Measurements from ENCODE around the gene STXBP5. TPM values are rescaled to one million over a fixed set of nuclear protein-coding genes. Genes with fewer than 3 reads are reported as not detected.

The STXBP5 gene
- 10 to 100 TPM; 25.9 to 30.3 TPM for total RNA-seq

DNA sequence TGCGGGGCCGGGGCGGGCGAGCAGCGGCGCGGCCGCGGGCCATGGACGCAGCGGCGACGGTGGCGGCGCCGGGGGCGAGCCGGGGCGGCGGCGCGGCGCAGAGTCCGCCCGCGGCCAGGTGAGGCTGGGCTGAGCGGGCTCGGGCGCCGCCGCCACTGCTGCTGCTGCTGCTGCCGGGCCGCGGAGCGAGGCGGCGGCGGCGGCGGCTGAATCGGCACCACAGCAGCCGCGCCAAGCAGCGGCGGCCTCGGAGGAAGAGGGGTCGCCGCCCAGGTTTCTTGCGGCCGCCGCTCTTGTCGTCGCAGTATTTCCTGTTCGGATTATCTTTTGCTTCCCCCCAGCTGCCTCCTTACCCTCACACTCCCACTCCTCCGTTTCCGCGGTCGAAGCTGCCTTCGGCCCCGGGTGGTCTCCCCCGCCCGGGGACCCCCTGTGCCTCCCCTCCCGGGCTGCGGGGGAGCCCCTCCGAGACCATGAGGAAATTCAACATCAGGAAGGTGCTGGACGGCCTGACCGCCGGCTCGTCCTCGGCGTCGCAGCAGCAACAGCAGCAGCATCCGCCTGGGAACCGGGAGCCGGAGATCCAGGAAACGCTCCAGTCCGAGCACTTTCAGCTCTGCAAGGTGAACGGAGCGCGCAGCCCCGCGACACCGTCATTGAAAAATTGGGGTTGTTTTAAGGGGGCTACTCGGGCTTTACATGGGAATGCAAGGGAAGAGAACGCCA lies at the start of gene STXBP5:
Gene STXBP5 (plus strand): TSS at position 358 of the 726 bp plus-strand sequence. CDS start 116 bp downstream, at position 474.
- TF ChIP-seq POLR2A (IDR thresholded peaks at IDR 0.05): peak in 2 of 3 donors; percentile 59 to 70
- TF ChIP-seq, protein P1, sequence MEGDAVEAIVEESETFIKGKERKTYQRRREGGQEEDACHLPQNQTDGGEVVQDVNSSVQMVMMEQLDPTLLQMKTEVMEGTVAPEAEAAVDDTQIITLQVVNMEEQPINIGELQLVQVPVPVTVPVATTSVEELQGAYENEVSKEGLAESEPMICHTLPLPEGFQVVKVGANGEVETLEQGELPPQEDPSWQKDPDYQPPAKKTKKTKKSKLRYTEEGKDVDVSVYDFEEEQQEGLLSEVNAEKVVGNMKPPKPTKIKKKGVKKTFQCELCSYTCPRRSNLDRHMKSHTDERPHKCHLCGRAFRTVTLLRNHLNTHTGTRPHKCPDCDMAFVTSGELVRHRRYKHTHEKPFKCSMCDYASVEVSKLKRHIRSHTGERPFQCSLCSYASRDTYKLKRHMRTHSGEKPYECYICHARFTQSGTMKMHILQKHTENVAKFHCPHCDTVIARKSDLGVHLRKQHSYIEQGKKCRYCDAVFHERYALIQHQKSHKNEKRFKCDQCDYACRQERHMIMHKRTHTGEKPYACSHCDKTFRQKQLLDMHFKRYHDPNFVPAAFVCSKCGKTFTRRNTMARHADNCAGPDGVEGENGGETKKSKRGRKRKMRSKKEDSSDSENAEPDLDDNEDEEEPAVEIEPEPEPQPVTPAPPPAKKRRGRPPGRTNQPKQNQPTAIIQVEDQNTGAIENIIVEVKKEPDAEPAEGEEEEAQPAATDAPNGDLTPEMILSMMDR (IDR thresholded peaks at IDR 0.05): no peak
- no peaks in the 10 kb centered on the region for H3K36me3 ChIP-seq (replicated peaks in 1 of 2; ENCODE audit: insufficient read depth in 1 of 2, low read depth in 2 of 2)

DNA sequence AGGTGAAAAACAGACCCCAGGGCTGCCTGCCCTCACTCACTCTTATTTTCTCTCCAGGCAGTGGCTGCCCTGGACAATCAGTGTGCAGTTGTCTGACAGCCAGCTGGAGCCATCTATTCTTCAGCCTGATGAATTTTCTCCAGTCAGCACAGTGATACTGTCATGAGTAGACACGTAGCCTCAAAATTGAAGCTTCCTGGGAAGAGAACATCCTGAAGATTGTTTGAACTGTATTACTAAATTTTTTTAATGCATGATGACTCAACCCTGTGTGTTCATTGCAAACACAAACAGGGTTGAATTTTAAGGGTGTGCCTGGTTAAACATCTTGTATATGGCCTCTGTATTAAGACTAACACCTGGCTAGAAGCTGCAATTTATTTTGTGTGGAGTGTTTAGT lies 49.8 kb upstream of the STXBP5 start:
- no peaks in the 10 kb centered on the region for H3K27me3 ChIP-seq
- WGBS, 2 donors: 79 to 83% methylated on average over 1 of the region's 1 CpG
- H3K27ac ChIP-seq: no peak overlapping the region
- DNase-seq: no peak
- H3K36me3 ChIP-seq (replicated peaks in 1 of 2; ENCODE audit: insufficient read depth in 1 of 2, low read depth in 2 of 2): no peaks in the 10 kb centered on the region
- no peak for ATAC-seq
- no peak for TF ChIP-seq POLR2A (IDR thresholded peaks at IDR 0.05)
- TF ChIP-seq, protein P1 (IDR thresholded peaks at IDR 0.05): no peak
- H3K4me1 ChIP-seq: no peaks in the 10 kb centered on the region
- no peak overlapping the region for H3K4me3 ChIP-seq
- intact Hi-C loops (cut with DNase I): no loop called here
- no peaks in the 10 kb centered on the region for H3K9me3 ChIP-seq

More for the DNA sequence above, at the start of gene STXBP5:
- peak; percentile 43 for ATAC-seq
- 0% methylated on average over 31 to 59 of the region's 85 CpGs for WGBS, 2 donors
- Histone ChIP-seq H3K4me1 (peaks cover 29% of the 10 kb centered on the region), H3K9me3 (no peaks in the 10 kb centered on the region), H3K27ac (peak within 1 kb of the TSS; percentile 88 to 98 (median 95)), H3K27me3 (no peaks in the 10 kb centered on the region), H3K4me3 (peak within 1 kb of the TSS; percentile 77 to 82)
- intact Hi-C loops (cut with DNase I): loop anchor here (10.0 kb wide), 1 partner anchor 349 kb away; no protein-coding TSS in a partner anchor
- DNase-seq: peak; percentile 63 to 68 (median 66)

DNA sequence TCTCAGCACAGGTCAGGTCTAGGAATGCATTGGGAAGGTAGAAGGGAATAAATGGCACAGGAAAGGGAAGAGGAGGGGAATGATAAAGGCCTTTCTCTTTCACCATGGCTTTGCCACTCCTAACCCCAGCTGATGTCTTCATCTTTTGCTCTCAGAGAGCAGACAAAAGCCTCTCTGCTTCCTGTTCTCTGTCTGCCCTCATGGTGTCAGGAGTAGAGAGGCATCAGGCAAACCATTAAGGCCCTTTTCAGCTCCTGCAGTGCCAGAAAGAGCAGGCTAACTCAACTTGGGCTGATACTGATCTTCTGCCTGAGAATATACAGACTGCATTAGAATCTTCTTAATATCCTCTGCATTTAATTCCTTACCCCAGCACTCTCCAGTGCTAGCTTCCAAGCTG lies 48.0 kb upstream of the STXBP5 start:
- H3K4me3 ChIP-seq: no peak overlapping the region
- H3K27me3 ChIP-seq: no peaks in the 10 kb centered on the region
- ATAC-seq: no peak
- H3K27ac ChIP-seq: no peak overlapping the region
- H3K36me3 ChIP-seq (replicated peaks in 1 of 2; ENCODE audit: insufficient read depth in 1 of 2, low read depth in 2 of 2): no peaks in the 10 kb centered on the region
- intact Hi-C loops (cut with DNase I): no loop called here
- H3K4me1 ChIP-seq: no peaks in the 10 kb centered on the region
- DNase-seq: no peak
- TF ChIP-seq, protein P1 (IDR thresholded peaks at IDR 0.05): no peak
- TF ChIP-seq POLR2A (IDR thresholded peaks at IDR 0.05): no peak
- H3K9me3 ChIP-seq: no peaks in the 10 kb centered on the region

DNA sequence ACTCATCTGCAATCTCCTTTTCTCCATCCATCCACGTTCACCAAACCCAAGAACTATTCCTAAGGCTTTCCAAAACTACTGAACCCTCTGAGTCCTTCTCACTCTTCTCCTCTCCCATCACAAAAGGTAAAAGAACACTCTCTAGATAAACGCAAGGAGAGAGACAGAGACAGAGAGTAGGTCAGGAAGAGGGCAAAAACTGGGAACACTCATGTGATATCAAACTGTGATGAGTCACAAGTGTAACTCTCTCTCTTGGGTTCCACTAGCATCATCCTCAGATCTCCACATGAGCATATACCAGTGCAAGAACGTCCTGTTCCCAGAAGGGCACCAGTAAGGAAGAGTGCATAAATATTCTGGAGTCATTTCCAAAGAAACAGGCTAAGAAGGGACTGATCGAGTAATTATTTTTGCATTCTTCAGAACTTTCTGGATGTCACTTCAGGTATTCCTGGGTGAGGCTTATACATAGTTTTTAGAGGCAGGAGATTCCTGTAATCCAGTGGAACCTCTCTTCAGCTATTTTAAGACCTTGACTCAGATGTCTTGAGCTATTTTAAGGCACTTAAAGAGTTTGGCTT lies 47.3 kb upstream of the STXBP5 start:
- H3K4me1 ChIP-seq: no peaks in the 10 kb centered on the region
- no peaks in the 10 kb centered on the region for H3K36me3 ChIP-seq (replicated peaks in 1 of 2; ENCODE audit: insufficient read depth in 1 of 2, low read depth in 2 of 2)
- H3K4me3 ChIP-seq: no peak overlapping the region
- TF ChIP-seq, protein P1 (IDR thresholded peaks at IDR 0.05): no peak
- no peak for TF ChIP-seq POLR2A (IDR thresholded peaks at IDR 0.05)
- no peaks in the 10 kb centered on the region for H3K27me3 ChIP-seq
- ATAC-seq: no peak
- intact Hi-C loops (cut with DNase I): no loop called here
- H3K27ac ChIP-seq: no peak overlapping the region
- H3K9me3 ChIP-seq: no peaks in the 10 kb centered on the region
- WGBS, 2 donors: 82 to 85% methylated on average over 4 of the region's 4 CpGs
- DNase-seq: no peak

Data from body of pancreas (tissue), 4 donors.